Astrocyte of the cerebellum (primary cell): ENCODE measurements around the gene CARHSP1.

Source experiments
- DNase-seq: peaks from one replicate; pipeline ENCODE4 v3.0.0-alpha.2; 2011; ENCODE audit warnings: low read depth
- H3K4me3 ChIP-seq: 2 replicates; pipeline ENCODE4 v1.5.1; 2011; ENCODE audit warnings: mild to moderate bottlenecking, low read depth, low read length, moderate library complexity
- in situ Hi-C: cut with HindIII; loops from 2 replicates; pipeline ENCODE4 v1.10.0; 2017; ENCODE audit warnings: low sequenced_read_pairs
- TF ChIP-seq, protein P1 (sequence below): IDR thresholded peaks from 2 replicates; pipeline ENCODE4 v1.5.1; 2012; ENCODE audit warnings: low read length, low read depth, moderate library complexity, mild to moderate bottlenecking; ENCODE audit errors: missing control alignments

CARHSP1 gene

DNA sequence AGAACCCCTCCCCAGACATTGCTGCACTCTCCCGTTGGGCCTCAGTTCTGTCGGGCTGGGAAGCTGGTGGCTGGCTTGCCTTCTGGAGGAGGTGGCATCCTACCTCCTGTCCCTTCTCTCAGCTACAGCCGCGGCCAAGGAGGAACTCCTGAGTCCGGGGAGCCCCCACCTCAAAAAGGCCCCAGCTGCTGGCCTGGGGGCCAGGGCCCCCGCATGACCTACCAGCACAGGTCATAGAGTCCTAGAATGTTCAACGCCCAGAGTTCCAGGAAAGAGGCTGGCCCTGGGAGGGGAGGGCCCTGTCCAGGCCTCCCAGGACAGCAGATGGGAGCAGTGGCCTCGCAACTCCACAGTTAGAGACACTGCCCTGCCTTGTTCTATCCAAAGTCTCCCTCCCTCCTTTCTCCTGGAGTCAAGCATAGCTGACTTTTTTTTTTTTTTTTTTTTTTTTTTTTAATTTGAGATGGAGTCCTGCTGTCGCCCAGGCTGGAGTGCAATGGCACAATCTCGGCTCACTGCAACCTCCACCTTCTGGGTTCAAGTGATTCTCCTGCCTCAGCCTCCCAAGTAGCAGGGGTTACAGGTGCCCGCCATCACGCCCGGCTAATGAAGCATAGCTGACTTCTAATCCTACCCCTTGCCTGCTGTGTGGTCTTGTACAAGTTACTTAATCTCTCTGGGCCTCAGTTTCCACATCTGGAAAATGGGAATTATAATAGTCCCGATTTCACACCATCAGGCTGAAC is 7.1 kb downstream of the CARHSP1 start:
- TF ChIP-seq, protein P1, sequence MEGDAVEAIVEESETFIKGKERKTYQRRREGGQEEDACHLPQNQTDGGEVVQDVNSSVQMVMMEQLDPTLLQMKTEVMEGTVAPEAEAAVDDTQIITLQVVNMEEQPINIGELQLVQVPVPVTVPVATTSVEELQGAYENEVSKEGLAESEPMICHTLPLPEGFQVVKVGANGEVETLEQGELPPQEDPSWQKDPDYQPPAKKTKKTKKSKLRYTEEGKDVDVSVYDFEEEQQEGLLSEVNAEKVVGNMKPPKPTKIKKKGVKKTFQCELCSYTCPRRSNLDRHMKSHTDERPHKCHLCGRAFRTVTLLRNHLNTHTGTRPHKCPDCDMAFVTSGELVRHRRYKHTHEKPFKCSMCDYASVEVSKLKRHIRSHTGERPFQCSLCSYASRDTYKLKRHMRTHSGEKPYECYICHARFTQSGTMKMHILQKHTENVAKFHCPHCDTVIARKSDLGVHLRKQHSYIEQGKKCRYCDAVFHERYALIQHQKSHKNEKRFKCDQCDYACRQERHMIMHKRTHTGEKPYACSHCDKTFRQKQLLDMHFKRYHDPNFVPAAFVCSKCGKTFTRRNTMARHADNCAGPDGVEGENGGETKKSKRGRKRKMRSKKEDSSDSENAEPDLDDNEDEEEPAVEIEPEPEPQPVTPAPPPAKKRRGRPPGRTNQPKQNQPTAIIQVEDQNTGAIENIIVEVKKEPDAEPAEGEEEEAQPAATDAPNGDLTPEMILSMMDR, result no peak
- H3K4me3 ChIP-seq, result no peak overlapping the region
- in situ Hi-C loops, result no loop called here
- no peak for DNase-seq

DNA sequence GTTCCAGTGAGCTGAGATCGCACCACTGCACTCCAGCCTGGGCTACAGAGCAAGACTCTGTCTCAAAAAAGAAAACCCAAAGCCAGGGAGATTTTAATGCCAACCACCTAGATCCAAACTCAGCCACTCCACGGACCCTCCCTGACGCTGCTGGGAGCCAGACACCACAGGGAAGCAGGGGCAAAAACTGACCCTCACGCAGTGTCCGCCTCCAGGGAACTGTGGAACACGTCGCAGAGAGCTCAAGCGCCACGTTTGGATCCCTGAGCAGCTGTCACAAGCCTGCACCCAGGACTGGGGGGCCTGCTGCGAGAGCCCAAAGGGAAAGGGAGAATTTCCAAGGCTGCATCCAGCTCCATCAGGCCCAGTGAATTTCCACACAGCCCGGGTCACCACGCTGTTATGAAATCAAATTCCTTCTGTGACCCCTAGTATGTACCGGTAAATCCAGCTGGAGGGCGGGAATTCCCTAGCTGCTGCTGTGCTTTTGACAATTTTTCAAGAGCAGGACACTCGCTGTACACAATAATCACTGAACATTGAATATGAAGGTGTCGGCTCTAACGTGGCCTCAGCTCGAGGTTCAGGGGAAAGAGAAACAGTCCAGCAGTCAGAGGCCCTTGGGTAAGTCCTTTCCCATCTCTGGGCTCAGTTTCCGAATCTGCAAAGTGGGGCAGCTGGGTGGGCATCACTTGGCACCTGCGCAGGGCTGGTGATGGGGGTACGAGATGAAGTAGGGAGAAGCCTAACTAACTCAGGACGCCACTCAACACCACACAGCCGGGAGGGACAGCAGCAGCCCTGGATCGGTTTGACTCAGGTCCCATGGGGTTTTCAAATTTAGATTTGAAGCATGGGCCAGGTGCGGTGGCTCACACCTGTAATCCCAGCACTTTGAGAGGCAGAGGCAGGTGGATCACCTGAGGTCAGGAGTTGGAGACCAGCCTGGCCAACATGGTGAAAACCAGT is 8.6 kb downstream of the CARHSP1 start:
- in situ Hi-C loops, result no loop called here
- H3K4me3 ChIP-seq, result no peak overlapping the region
- TF ChIP-seq, protein P1, result no peak
- DNase-seq, result peak; percentile 38

DNA sequence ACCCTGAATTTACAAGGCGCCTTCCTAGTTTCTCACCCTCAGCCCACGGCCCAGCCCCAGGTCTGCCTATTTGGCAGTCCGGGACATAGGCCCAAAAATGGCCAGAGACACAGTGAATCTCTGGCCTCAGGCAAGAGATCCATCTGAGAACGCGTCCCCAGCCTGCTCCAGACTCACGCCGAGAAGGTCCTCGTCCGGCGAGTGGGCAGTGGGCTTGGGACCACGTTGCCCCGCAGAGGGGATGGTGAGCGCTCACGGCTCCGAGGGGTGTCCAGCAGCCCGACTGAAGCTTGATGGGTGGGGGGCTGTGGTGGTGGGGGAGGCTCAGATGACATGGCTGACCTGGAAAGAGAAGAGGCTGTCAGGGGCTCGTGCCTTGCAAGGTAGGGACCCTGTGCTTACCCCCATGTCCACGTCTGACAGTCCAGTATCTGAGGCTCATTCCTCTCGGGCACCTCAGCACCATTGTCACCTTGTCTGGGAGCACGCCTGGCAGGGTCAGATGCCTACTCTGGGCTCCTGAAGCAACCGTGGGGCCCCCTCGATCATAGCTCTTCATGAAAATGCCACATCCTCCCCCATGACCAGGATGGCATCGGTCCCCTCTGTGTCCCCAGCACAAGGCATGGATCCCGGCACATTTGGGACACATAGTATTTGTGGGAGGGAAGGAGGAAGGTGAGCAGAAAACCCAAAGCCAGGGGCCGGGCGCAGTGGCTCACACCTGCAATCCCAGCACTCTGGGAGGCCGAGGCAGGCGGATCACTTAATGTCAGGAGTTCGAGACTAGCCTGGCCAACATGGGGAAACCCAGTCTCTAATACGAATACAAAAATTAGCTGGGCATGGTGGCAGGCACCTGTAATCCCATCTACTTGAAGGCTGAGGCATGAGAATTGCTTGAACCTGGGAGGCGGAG is 9.6 kb downstream of the CARHSP1 start:
- DNase-seq, result no peak
- TF ChIP-seq, protein P1, result no peak
- no peak overlapping the region for H3K4me3 ChIP-seq
- in situ Hi-C loops, result no loop called here

DNA sequence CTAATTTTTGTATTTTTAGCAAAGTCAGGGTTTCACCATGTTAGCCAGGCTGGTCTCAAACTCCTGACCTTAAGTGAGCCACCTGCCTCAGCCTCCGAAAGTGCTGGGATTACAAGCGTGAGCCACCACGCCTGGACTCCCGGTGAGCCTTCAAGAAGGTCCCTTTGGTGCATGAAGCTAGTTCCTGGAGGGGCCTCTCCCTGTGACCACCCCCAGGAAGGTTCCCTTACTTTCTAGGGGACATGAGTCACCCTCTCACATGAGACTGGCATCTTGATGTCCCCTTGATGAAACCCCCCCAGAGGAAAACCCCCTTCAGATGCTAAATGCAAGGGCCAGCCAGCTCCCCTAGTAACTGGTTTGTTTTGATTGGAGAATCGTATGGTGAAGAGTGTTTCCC is 12.8 kb downstream of the CARHSP1 start:
- H3K4me3 ChIP-seq, result no peak overlapping the region
- DNase-seq, result no peak
- TF ChIP-seq, protein P1, result no peak
- in situ Hi-C loops, result no loop called here

DNA sequence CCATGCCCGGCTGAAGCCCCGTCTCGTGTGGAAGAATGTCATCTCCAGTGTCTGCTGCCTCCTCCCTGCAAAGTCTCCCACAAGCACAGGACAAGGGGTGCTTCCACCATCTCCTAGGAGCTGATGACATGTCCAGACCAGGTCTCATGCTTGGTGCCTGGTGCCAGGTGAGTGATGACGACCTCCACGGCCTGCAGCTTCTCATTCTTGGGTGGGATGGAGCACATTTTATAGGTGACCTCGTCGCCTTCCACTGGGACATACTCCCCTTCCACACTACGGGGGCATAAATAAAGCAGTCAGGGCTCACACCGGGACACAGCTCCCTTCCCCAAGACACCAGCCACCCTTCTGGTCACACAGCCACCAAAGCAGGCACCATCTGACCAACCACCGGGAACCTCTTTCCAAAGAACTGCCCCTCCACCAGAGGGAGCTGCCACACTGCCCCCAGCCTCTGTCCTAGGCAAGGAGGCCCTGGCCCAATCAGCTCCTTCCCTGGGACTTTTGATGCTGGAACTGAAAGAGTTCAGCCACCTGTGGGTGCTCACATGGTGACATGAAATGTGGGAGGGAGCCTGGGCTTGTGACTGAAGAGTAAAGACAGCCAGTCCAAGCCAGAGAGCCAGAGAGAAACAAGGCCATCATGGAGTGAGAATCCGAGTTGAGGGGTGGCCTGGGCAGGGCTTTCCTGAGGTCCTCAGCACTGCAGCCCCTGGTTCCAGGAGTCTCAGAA is 13.6 kb downstream of the CARHSP1 start:
- in situ Hi-C loops, result no loop called here
- TF ChIP-seq, protein P1, result no peak
- no peak overlapping the region for H3K4me3 ChIP-seq
- no peak for DNase-seq
